Lung microvascular endothelial cell (primary cell): ENCODE results near the gene NT5M. TPM values are rescaled to one million over a fixed set of nuclear protein-coding genes. Genes with fewer than 3 reads are reported as not detected.
"Not testable (repeated sequence)": the region's sequence is repeated elsewhere in the genome, so short reads cannot be mapped to it uniquely, and the experiment has no call there.

Experiments
- DNase-seq, 2 donors: peaks; one replicate each; pipeline versions ENCODE4 v3.0.0 to v3.0.0-alpha.2; 2010; ENCODE audit warnings: low read depth in 2 of 2
- total RNA-seq: library from RNA; depleted of rRNA; stranded (reverse); fragments of >200 nt; gene quantifications from 2 replicates; pipeline ENCODE4 v1.2.1, GENCODE V29; 2014

Gene NT5M
- total RNA-seq, 1 donor from 2014 or later: 1.8 TPM

- DNase-seq: not testable (repeated sequence)
Measured at GRCh38 chr17:17301659-17302058, 1.5 kb upstream of the NT5M start.

GRCh38 chr17:17303847-17304490 is 796 bp downstream of the NT5M start:
- DNase-seq: no peak

- DNase-seq: no peak
Measured at GRCh38 chr17:17304521-17304985, 1.4 kb downstream of the NT5M start.

GRCh38 chr17:17305281-17305801 is 2.2 kb downstream of the NT5M start:
- DNase-seq: peak in 1 of 2 donors; percentile 41

DNA sequence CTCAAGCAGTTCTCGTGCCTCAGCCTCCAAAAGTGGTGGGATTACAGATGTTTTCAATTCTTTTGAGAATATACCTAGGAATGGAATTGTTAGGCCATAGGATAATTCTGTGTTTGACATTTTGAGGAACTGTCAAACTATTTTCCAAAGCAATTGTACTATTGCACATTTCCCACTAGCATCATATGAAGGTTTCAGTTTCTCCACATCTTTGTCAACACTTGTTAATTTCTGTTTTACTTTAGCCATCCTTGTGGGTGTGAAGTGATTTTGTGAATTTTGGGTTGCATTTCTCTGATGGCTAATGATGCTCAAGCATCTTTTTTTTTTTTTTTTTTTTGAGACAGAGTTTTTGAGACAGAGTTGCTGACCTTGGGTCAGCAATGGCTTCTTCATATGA is 6.2 kb downstream of the NT5M start:
- no peak for DNase-seq

GRCh38 chr17:17313350-17313991 is 10.3 kb downstream of the NT5M start:
- DNase-seq: peak; percentile 13 to 20

DNA sequence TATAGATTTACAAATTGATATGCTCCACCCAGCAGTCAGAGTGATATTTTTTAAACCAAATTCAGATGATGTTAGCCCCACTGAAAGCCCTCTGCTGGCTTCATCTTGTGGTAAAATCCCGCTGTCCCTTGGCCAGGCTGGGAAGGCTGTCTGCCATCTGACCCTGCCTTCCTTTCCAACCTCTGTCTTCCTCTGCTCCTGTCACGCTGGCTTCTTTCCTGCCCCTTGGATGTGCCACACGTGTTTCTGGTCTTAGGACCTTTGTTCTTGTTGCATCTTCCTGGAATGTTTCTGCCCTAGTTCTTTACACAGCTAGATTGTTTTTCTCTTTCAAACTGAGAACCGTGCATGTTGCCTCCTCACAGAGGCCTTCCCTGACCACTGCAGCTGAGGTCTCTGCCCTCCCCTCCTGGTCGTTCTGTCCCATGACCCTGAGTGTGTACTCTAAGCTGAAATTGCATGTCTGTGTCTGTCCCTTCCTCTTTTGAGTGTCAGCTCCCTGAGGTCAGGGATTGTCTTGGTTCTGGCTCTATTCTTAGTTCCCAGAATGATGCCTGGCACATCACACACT is 11.4 kb downstream of the NT5M start:
- peak; percentile 31 to 41 for DNase-seq

DNA sequence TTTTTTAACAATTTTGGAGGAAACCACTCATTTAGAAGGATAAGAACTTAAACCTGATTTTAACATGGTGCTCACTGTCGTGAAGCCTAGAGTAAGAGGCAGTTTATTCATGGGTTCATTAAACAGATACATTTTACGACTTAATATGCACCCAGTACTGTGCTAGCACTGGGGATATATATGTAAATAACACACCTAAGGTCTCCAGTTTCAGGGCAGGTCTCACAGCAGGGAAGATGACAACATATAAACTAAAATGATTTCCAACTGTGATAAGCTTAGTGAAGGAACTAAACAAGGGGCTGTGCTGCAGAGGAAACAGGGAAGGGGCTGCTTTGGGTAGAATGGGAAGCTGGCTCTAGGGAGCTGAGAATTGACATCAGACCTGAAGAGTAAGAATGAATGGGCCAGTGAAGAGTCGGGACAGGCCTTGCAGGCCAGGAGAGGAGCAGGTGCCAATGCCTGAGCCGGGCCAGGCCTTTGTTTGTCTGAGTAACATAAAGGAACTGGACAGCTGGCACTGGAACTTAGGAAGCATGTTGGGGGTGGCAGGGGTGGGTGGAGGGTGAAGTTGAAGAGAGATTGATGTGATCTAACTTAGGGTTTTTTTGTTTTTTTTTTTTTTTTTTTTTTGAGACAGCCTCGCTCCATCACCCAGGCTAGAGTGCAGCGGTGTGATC is 12.1 kb downstream of the NT5M start:
- no peak for DNase-seq

GRCh38 chr17:17320188-17320910 is 17.2 kb downstream of the NT5M start:
- DNase-seq: no peak

DNA sequence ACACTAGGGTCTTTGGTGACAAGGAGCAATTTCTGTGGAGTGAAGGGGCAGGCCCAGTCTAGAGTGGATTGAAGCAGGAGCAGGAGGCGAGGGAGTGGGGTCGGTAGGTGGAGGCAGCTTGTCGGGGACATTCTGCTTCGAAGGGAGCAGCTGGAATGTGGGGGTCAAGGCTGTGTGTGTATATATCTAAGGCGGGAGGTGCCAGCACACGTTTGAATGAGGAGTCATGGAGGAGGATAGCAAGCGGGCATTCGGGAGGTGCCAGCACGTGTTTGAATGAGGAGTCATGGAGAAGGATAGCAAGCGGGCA is 17.7 kb downstream of the NT5M start:
- no peak for DNase-seq

DNA sequence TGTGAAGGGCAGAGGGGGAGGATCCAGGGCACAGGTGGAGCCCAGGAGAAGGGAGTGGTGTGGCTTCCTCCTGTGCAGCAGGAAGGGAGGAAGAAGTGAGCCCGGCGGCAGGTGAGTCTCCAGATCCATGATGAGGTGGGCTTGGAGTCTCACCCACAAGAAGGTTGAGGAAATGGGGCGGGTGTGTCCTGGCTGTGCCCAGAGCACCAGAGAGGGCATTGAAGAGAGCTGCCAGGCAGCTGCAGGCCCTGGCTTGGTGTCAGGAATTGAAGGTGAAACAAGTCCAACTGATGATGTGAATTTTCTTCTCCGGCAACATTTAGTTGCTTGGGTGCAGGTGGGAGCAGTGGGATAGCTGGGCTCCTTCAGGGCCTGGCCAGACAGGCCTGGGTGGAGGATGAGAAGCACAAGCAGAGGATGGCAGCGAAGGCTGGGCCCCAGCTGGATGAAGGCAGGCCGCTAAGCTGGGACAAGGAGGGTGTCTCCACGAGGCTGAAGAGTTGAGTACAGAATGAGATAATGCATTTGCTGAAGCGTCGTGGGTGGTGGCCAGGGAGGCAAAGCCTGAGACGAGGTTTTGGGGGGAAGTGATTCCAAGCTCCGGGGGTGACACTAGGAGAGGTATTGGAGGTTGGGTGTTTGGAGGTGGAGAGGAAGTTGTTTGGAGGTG is 18.3 kb downstream of the NT5M start:
- no peak for DNase-seq

- no peak for DNase-seq
Measured at GRCh38 chr17:17322516-17323510, 19.6 kb downstream of the NT5M start.

DNA sequence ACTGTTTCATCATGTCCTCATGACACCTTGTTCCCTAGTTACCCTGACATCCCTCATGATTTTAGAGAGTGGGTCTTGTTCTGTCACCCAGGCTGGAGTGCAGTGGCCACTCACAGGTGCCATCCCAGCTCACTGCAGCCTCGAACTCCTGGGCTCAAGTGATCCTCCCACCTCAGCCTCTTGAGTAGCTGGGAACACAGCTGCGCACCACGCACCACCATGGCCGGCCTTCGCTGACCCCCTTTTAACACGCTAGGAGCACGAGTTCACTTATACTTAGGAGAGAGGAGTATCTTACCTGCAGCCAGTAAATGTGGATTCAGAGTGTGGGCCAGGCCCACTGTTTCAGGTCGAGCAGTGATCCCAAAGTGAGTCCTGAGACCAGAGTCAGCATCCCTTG is 21.4 kb downstream of the NT5M start:
- DNase-seq: no peak

- no peak for DNase-seq
Measured at GRCh38 chr17:17325228-17325627, 22.1 kb downstream of the NT5M start.

GRCh38 chr17:17325816-17326215 is 22.6 kb downstream of the NT5M start:
- no peak for DNase-seq

DNA sequence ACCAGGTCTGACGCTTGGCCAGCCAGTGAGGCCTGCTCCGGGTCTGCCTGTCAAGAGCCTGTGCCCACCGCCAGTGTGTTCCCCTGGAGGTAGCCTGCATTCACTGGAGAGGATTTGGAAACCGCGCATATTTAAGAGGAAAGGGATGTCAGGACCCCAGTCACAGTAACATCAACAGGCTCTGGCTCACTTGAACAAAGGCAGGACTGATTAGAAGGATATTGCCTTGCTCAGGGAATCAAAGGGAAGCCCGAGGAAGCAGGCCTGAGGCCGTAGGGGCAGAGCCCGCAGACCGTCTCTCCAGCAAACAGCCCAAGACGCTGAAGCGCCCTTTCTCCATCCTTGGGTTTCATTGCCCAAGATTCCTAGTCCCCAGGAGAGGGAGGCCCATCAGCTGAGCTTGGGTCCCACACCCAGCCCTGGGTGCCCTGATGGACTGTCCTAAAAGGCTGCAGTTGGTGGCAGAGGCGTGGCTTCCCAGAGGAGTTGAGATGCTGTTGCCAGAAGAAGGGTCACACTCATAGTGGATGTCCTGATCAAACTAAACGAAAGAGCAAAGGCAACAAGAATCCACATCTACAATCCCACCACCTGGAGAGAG is 23.2 kb downstream of the NT5M start:
- no peak for DNase-seq

DNA sequence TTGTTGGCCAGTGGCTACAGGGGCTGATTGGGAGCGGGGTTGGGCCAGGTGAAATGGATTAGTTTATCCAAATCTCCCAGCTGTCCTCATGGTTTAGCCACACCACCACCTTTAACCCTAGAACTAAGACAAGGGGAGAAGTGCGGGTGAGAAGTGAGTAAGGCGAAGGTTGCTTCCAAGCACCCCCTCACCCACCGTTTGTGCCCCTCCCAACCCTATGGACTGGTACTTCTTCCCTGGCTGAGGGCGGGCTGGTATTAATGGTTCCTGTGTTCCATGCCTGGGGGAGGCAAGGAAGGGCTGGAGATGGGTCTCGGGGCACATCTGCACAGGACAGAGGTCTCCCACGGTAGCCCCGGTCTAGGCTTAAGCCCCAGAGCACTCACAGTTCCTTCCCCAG is 25.1 kb downstream of the NT5M start:
- no peak for DNase-seq

DNA sequence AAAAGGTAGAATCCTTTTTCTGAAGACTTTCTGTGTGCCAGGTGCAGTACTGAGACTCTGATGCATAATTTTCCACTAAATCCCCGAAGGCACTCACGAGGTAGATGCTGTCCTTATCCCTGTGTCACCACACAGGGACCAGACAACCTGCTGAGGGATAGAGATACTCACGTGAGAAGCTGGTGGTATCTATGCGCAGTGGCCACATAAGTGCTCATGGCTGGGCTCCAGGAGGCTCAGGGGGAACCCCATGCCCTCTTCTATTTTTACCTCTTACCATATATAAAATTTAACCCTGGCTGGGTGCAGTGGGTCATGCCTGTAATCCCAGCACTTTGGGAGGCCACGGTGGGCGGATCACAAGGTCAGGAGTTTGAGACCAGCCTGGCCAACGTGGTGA is 38.3 kb downstream of the NT5M start:
- DNase-seq: no peak

GRCh38 chr17:17342242-17342945 is 39.2 kb downstream of the NT5M start:
- peak in 1 of 2 donors; percentile 81 for DNase-seq
